Right cardiac atrium (tissue), 5 donors: Measurements from ENCODE around the gene POU6F1. TPM values are rescaled to one million over a fixed set of nuclear protein-coding genes. Genes with fewer than 3 reads are reported as not detected.
A peak's percentile ranks its signal among the peaks of the same experiment; 100 is the strongest.

Experiments
- ATAC-seq, 2 donors: fragments of 200-7000 bp; cut with Tn5 transposase; one replicate each; pipeline versions ENCODE4 v1.8.0 to v1.9.1; 2020; ENCODE audit warnings: moderate library complexity in 2 of 2, mild to moderate bottlenecking in 1 of 2
- DNase-seq, 3 donors: peaks; one replicate each; pipeline ENCODE4 v3.0.0-alpha.2; 2020
- H3K27ac ChIP-seq: one replicate; pipeline ENCODE4 v1.5.1; 2013; ENCODE audit warnings: mild to moderate bottlenecking, low read length, control low read depth, moderate library complexity
- H3K27me3 ChIP-seq: one replicate; pipeline ENCODE4 v1.6.1; 2013; ENCODE audit not compliant: control insufficient read depth, insufficient read depth
- H3K4me1 ChIP-seq: one replicate; pipeline ENCODE4 v1.6.1; 2013; ENCODE audit warnings: low read length; ENCODE audit not compliant: control insufficient read depth, insufficient read depth
- H3K4me3 ChIP-seq: one replicate; pipeline ENCODE4 v1.5.1; 2013; ENCODE audit warnings: low read length, control low read depth
- H3K9me3 ChIP-seq: one replicate; pipeline ENCODE4 v1.6.1; 2013; ENCODE audit warnings: low read length; ENCODE audit not compliant: control insufficient read depth
- WGBS: extraction: QIAGEN DNeasy Blood & Tissue Kit; methylation state at CpG from one replicate; pipeline ENCODE4 v1.1.7; 2013; 5-methylcytosine and 5-hydroxymethylcytosine counted together
- intact Hi-C, 4 donors: fragments of 100-400 bp; cut with DNase I; formaldehyde crosslinking; loops; one replicate each; pipeline versions ENCODE4 v1.11.0 to v1.14.0; 2022 to 2023
- polyA plus RNA-seq: library from polyadenylated mRNA; stranded (reverse); fragments of 200-250 nt; gene quantifications from one replicate; pipeline ENCODE4 v1.2.3, GENCODE V29; 2013
- total RNA-seq, 4 donors: library from RNA; stranded (reverse); fragmentation: NEBNext Ultra II Directional; extraction: Animal tissue kit (Norgen Biotek cat#: 25700); gene quantifications; one replicate each; pipeline ENCODE4 v1.2.1, GENCODE V29; 2021
- donor health status: healthy with polysubstance abuse.
- donor health status: DM: no; HTN: yes; CAD: no.
- donor health status: DM: no; HTN: no; CAD: no.
- donor health status: DM: no; HTN: yes; CAD: no; lungs with severe emphysema.
- donor health status: DM: yes; HTN: yes; CAD: no.

The POU6F1 gene
- total and polyA plus RNA-seq, 5 donors, result 4.6 to 10.2 (median 8.1) TPM

- H3K27ac ChIP-seq, result no peak overlapping the region
- no peaks in the 10 kb centered on the region for H3K9me3 ChIP-seq
- H3K27me3 ChIP-seq, result no peaks in the 10 kb centered on the region
- peaks cover 3% of the 10 kb centered on the region for H3K4me1 ChIP-seq
- WGBS, result 67% methylated on average over 8 of the region's 8 CpGs
- no peak for DNase-seq
- no peak overlapping the region for H3K4me3 ChIP-seq
- peak in 1 of 2 donors; percentile 24 for ATAC-seq
- intact Hi-C loops, result no loop called here
These were observed 56.9 kb downstream of the POU6F1 start for GRCh38 chr12:51160814-51161459.

- DNase-seq (no peak), ATAC-seq (no peak)
- H3K27me3 ChIP-seq, result no peaks in the 10 kb centered on the region
- H3K9me3 ChIP-seq, result no peaks in the 10 kb centered on the region
- H3K4me3 ChIP-seq, result no peak overlapping the region
- WGBS, result 94% methylated on average over 3 of the region's 3 CpGs
- no peak overlapping the region for H3K27ac ChIP-seq
- H3K4me1 ChIP-seq, result peaks cover 3% of the 10 kb centered on the region
- intact Hi-C loops, result no loop called here
These were observed 61.6 kb downstream of the POU6F1 start for GRCh38 chr12:51156245-51156765.

- Histone ChIP-seq H3K4me3 (no peak overlapping the region), H3K4me1 (peaks cover 2% of the 10 kb centered on the region), H3K27me3 (no peaks in the 10 kb centered on the region), H3K9me3 (no peaks in the 10 kb centered on the region), H3K27ac (no peak overlapping the region)
- 97% methylated on average over 1 of the region's 1 CpG for WGBS
- DNase-seq, result no peak
- intact Hi-C loops, result no loop called here
- no peak for ATAC-seq
These were observed 64.9 kb downstream of the POU6F1 start for GRCh38 chr12:51152953-51153352.

GRCh38 chr12:51150777-51151176 is 67.1 kb downstream of the POU6F1 start:
- no peaks in the 10 kb centered on the region for H3K4me1 ChIP-seq

GRCh38 chr12:51147309-51147708 is 70.6 kb downstream of the POU6F1 start:
- DNase-seq, result no peak
- Histone ChIP-seq H3K9me3 (no peaks in the 10 kb centered on the region), H3K4me3 (no peak overlapping the region), H3K4me1 (no peaks in the 10 kb centered on the region), H3K27me3 (no peaks in the 10 kb centered on the region), H3K27ac (no peak overlapping the region)
- intact Hi-C loops, result no loop called here
- 57% methylated on average over 1 of the region's 1 CpG for WGBS
- no peak for ATAC-seq

More at GRCh38 chr12:51150777-51151176, 67.1 kb downstream of the POU6F1 start:
- WGBS, result 63% methylated on average over 3 of the region's 3 CpGs
- DNase-seq, result no peak
- no peak for ATAC-seq
- no peak overlapping the region for H3K4me3 ChIP-seq
- intact Hi-C loops, result no loop called here
- no peaks in the 10 kb centered on the region for H3K27me3 ChIP-seq
- H3K27ac ChIP-seq, result no peak overlapping the region
- H3K9me3 ChIP-seq, result no peaks in the 10 kb centered on the region

- no peak overlapping the region for H3K4me3 ChIP-seq
- ATAC-seq (no peak), DNase-seq (no peak)
- no peaks in the 10 kb centered on the region for H3K9me3 ChIP-seq
- H3K27me3 ChIP-seq, result no peaks in the 10 kb centered on the region
- H3K4me1 ChIP-seq, result no peaks in the 10 kb centered on the region
- intact Hi-C loops, result no loop called here
- no peak overlapping the region for H3K27ac ChIP-seq
- WGBS, result 99% methylated on average over 3 of the region's 3 CpGs
These were observed 78.5 kb downstream of the POU6F1 start for GRCh38 chr12:51139292-51139844.

Other genes starting within 250 kb of the POU6F1 start
- gene SLC11A2, start 191.7 kb downstream of the POU6F1 start, total RNA-seq, result 10 to 100 TPM; 42.6 to 52.4 (median 50.0) TPM
- gene SLC11A2, start 191.7 kb downstream of the POU6F1 start, polyA plus RNA-seq, result 19.0 TPM
- 10 to 100 TPM; 29.8 to 33.9 (median 32.0) TPM for gene LETMD1, start 169.7 kb downstream of the POU6F1 start, total RNA-seq
- 28.2 TPM for gene LETMD1, start 169.7 kb downstream of the POU6F1 start, polyA plus RNA-seq
- gene CSRNP2, start 134.5 kb downstream of the POU6F1 start, total RNA-seq, result 10 to 100 TPM; 18.5 to 24.9 (median 20.9) TPM
- gene CSRNP2, start 134.5 kb downstream of the POU6F1 start, polyA plus RNA-seq, result 13.2 TPM
- 10 to 100 TPM; 17.4 to 25.1 (median 20.3) TPM for gene TFCP2, start 44.9 kb downstream of the POU6F1 start, total RNA-seq
- 11.8 TPM for gene TFCP2, start 44.9 kb downstream of the POU6F1 start, polyA plus RNA-seq
- gene DAZAP2, start 20.8 kb upstream of the POU6F1 start, total RNA-seq, result 100 to 1,000 TPM; 150 to 176 (median 168) TPM
- gene DAZAP2, start 20.8 kb upstream of the POU6F1 start, polyA plus RNA-seq, result 135 TPM
- gene SMAGP, start 52.4 kb upstream of the POU6F1 start, total RNA-seq, result 1 to 10 TPM; 1.4 to 6.2 (median 3.1) TPM
- gene SMAGP, start 52.4 kb upstream of the POU6F1 start, polyA plus RNA-seq, result 3.6 TPM
- gene BIN2, start 106.1 kb upstream of the POU6F1 start, total RNA-seq, result 1 to 10 TPM; 2.5 to 4.5 (median 3.2) TPM
- 1.8 TPM for gene BIN2, start 106.1 kb upstream of the POU6F1 start, polyA plus RNA-seq
- gene CELA1, start 128.6 kb upstream of the POU6F1 start, total RNA-seq, result under 1 TPM in 1 of 4 donors, not detected in 3; 0.26 TPM
- gene CELA1, start 128.6 kb upstream of the POU6F1 start, polyA plus RNA-seq, result not detected
- 1 to 10 TPM in 3 of 4 donors, under 1 TPM in 1; 0.91 to 2.2 (median 1.7) TPM for gene GALNT6, start 173.3 kb upstream of the POU6F1 start, total RNA-seq
- 0.25 TPM for gene GALNT6, start 173.3 kb upstream of the POU6F1 start, polyA plus RNA-seq
- under 1 TPM; 0.23 to 0.50 (median 0.24) TPM for gene SLC4A8, start 206.8 kb upstream of the POU6F1 start, total RNA-seq
- gene SLC4A8, start 206.8 kb upstream of the POU6F1 start, polyA plus RNA-seq, result 0.02 TPM